Hepatocyte (in vitro differentiated cells): ENCODE results near the gene PAGE2B.

ENCODE experiments used
- CTCF ChIP-seq: fragments of 200-600 bp; sonication (generic); IDR thresholded peaks from 2 replicates; pipeline ENCODE4 v1.5.1; 2016; ENCODE audit warnings: antibody characterized with exemption, mild to moderate bottlenecking; ENCODE audit not compliant: poor library complexity
- EZH2 ChIP-seq: fragments of 200-600 bp; sonication (generic); IDR thresholded peaks from 2 replicates; pipeline ENCODE4 v1.6.1; 2016; ENCODE audit warnings: antibody characterized with exemption, mild to moderate bottlenecking, borderline replicate concordance

GRCh38 chrX:55118574-55118973 lies 43.7 kb downstream of the PAGE2B start:
- TF ChIP-seq CTCF (no peak), EZH2 (no peak)
